Heart left ventricle (tissue), 13 donors: ENCODE measurements around the gene SNAP29.

Experiments
- POLR2A ChIP-seq, 2 donors: fragments of 450-650 bp; IDR thresholded peaks; one replicate each; pipeline ENCODE4 v1.6.1; 2017; ENCODE audit warnings: antibody characterized with exemption in 2 of 2, mild to moderate bottlenecking in 2 of 2, moderate library complexity in 2 of 2
- TF ChIP-seq, protein P1 (sequence below), 12 donors: fragments of 200-600 bp; sonication (generic) in 4 of 12; IDR thresholded peaks; one replicate each; pipeline versions ENCODE4 v1.5.0 to v1.8.0; 2018 to 2022; ENCODE audit warnings: antibody characterized with exemption in 12 of 12, mild to moderate bottlenecking in 5 of 12
- donor health status: ischemic (EF 13 %, LVEDD 7.1; RV severe dilation, severe dysfunction).
- donor health status: DM: no; HTN: yes; CAD: no.
- donor health status: DM: no; HTN: no; CAD: no.
- donor health status: ischemic (EF 25% LVEDD 6.9; RV normal size, moderate dysfunction).
- donor health status: ischemic (EF 25% LVEDD 5.7; RV mildly dilated, moderate dysfunction).
- donor health status: ischemic (EF 35%, LVEDD 5.7; RV mildly dilated, moderate dysfunction).
- donor health status: nonischemic (EF 11% LVEDD 7.7; RV severe dilation, severe dysfunction).
- donor health status: DM: yes; HTN: yes; CAD: no.
- donor health status: PGD.
- donor health status: ischemic (EF 29% LVEDD 5.4; RV normal size, mild dysfunction).
- donor health status: nonischemic (EF 23%, LVEDD 6.1; RV moderate dilation, normal function).

DNA sequence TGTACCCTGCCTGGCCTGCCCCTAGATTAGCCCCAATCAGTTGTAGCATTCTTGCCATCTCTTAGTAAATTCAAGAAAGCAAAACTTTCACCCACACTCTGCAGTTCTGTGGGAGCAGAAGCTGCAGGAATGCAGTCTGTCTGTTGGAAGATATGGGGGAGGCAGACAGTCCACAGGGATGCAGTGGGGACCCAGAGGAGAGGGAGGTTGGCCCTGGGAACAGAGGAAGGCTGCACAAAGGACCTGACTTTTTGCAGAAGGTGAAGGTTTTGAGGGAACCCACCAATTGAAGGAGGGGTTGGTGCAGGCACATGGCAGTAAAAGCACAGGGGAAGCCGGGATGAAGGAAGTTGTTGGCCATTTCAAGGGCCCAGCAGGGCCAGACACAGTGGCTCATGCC, 16.5 kb downstream of the SNAP29 start:
- TF ChIP-seq, protein P1, sequence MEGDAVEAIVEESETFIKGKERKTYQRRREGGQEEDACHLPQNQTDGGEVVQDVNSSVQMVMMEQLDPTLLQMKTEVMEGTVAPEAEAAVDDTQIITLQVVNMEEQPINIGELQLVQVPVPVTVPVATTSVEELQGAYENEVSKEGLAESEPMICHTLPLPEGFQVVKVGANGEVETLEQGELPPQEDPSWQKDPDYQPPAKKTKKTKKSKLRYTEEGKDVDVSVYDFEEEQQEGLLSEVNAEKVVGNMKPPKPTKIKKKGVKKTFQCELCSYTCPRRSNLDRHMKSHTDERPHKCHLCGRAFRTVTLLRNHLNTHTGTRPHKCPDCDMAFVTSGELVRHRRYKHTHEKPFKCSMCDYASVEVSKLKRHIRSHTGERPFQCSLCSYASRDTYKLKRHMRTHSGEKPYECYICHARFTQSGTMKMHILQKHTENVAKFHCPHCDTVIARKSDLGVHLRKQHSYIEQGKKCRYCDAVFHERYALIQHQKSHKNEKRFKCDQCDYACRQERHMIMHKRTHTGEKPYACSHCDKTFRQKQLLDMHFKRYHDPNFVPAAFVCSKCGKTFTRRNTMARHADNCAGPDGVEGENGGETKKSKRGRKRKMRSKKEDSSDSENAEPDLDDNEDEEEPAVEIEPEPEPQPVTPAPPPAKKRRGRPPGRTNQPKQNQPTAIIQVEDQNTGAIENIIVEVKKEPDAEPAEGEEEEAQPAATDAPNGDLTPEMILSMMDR (IDR thresholded peaks at IDR 0.05) = no peak
- TF ChIP-seq POLR2A (IDR thresholded peaks at IDR 0.05) = no peak
